Keratinocyte (primary cell): ENCODE results near the gene GP1BB.

Experiments
- EZH2 ChIP-seq: IDR thresholded peaks from one replicate; pipeline ENCODE4 v1.6.1; 2012; ENCODE audit warnings: inconsistent platforms, mild to moderate bottlenecking, low read length, moderate library complexity
- TF ChIP-seq, protein P1 (sequence below), 3 experiments: IDR thresholded peaks in 1 of 3; conservative IDR thresholded peaks in 1 of 3; optimal IDR thresholded peaks in 1 of 3; 2 replicates in 2 of 3; 3 replicates in 1 of 3; pipeline versions ENCODE3 to v1.5.1; 2011; ENCODE audit warnings: low read length in 3 of 3, mild to moderate bottlenecking in 3 of 3, moderate library complexity in 2 of 3, control low read depth in 1 of 3, inconsistent platforms in 1 of 3; ENCODE audit not compliant: insufficient read depth in 2 of 3; ENCODE audit errors: extremely low read depth in 1 of 3

DNA sequence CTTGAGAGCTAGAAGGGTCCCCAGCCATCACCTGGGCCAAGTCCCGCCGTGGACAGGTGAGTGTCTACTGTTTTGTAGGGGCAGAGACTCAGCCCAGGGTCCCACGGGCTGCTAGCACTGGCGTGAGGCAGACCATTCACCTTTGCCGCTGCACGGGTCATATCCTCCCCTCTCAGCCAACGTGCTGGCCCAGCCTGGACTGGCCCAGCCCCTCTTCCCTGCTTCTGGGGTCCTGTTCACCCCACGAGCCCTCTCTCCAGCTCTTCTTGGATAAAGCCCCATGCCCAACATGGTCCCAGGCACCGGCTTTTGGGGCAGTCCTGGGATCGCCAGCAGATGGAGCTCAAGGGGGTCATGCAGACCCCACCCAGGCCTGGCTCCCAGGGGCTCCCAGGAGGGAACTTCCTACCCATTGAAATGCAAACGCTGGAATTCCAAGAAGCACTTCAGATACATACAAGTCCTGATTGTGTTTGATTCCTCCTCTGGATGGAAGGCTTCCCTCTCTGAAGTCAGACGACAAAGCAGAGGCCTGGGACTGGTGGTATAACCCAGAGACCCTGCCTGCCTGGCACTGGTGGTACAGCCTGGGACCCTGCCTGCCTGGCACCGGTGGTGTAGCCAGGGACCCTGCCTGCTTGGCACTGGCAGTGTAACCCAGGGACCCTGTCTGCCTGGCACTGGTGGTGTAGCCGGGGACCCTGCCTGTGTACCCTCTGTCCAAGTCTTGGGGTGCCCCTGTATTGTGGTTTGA lies 18.0 kb upstream of the GP1BB start:
- TF ChIP-seq, protein P1, sequence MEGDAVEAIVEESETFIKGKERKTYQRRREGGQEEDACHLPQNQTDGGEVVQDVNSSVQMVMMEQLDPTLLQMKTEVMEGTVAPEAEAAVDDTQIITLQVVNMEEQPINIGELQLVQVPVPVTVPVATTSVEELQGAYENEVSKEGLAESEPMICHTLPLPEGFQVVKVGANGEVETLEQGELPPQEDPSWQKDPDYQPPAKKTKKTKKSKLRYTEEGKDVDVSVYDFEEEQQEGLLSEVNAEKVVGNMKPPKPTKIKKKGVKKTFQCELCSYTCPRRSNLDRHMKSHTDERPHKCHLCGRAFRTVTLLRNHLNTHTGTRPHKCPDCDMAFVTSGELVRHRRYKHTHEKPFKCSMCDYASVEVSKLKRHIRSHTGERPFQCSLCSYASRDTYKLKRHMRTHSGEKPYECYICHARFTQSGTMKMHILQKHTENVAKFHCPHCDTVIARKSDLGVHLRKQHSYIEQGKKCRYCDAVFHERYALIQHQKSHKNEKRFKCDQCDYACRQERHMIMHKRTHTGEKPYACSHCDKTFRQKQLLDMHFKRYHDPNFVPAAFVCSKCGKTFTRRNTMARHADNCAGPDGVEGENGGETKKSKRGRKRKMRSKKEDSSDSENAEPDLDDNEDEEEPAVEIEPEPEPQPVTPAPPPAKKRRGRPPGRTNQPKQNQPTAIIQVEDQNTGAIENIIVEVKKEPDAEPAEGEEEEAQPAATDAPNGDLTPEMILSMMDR (optimal IDR thresholded peaks at IDR 0.05 in 1 of 3, IDR thresholded peaks at IDR 0.05 in 1 of 3, conservative IDR thresholded peaks at IDR 0.05 in 1 of 3; ENCODE audit: extremely low read depth in 1 of 3, insufficient read depth in 2 of 3, low read length in 3 of 3), result no peak
- TF ChIP-seq EZH2, result no peak
